PC-9 (cell line): ENCODE measurements around the gene MMP21. TPM values are rescaled to one million over a fixed set of nuclear protein-coding genes. Genes with fewer than 3 reads are reported as not detected.

ENCODE experiments used
- BruUV-seq: library from RNA; stranded (reverse); fragments of 400-500 nt; replicated peaks from 2 replicates; lab custom pipeline; 2021; lab: Mats Ljungman, UMichigan
- CTCF ChIA-PET: fragments of 300-600 bp; sonication (Branson Sonifier 250); formaldehyde crosslinking; loops from one replicate; lab custom pipeline; 2022; ENCODE audit warnings: antibody characterized with exemption; lab: Charles Lee
- POLR2A ChIA-PET: fragments of 300-600 bp; sonication (Branson Sonifier 250); formaldehyde crosslinking; loops from one replicate; lab custom pipeline; 2022; ENCODE audit warnings: antibody characterized with exemption; ENCODE audit not compliant: unreplicated experiment; lab: Charles Lee
- DNase-seq, 2 experiments: peaks; one replicate each; pipeline versions ENCODE4 v3.0.0 to v3.0.0-alpha.2; 2015 to 2022; ENCODE audit warnings: mixed read lengths in 1 of 2
- H2AFZ ChIP-seq: fragments of 200-600 bp; sonication (generic); 2 replicates; pipeline ENCODE4 v1.8.1; 2017; ENCODE audit warnings: antibody characterized with exemption
- H3F3A ChIP-seq: fragments of 200-600 bp; sonication (generic); 2 replicates; pipeline ENCODE4 v1.8.1; 2017; ENCODE audit warnings: antibody characterized with exemption, mild to moderate bottlenecking, low read depth; ENCODE audit not compliant: insufficient read depth
- H3K27ac ChIP-seq: fragments of 200-600 bp; sonication (generic); 2 replicates; pipeline ENCODE4 v1.6.1; 2016; ENCODE audit warnings: mixed run types
- H3K27me3 ChIP-seq: fragments of 200-600 bp; sonication (generic); 2 replicates; pipeline ENCODE4 v1.6.1; 2016; ENCODE audit warnings: low read depth, mixed run types; ENCODE audit not compliant: insufficient read depth
- H3K36me3 ChIP-seq: fragments of 200-600 bp; sonication (generic); 2 replicates; pipeline ENCODE4 v1.6.1; 2016; ENCODE audit warnings: low read depth, mixed run types
- H3K4me1 ChIP-seq: fragments of 200-600 bp; sonication (generic); replicated peaks from 2 replicates; pipeline ENCODE4 v1.6.1; 2016; ENCODE audit warnings: mixed run types; ENCODE audit not compliant: insufficient read depth
- H3K4me2 ChIP-seq: fragments of 200-600 bp; sonication (generic); 2 replicates; pipeline ENCODE4 v1.6.1; 2017; ENCODE audit warnings: mixed run types
- H3K4me3 ChIP-seq: fragments of 200-600 bp; sonication (generic); 2 replicates; pipeline ENCODE4 v1.6.1; 2016; ENCODE audit warnings: mixed run types
- H3K79me2 ChIP-seq: fragments of 200-600 bp; sonication (generic); 2 replicates; pipeline ENCODE4 v1.6.1; 2017; ENCODE audit warnings: low read depth, mixed run types
- H3K9me2 ChIP-seq: fragments of 200-600 bp; sonication (generic); 2 replicates; pipeline ENCODE4 v1.8.1; 2017; ENCODE audit warnings: mild to moderate bottlenecking; ENCODE audit not compliant: insufficient read depth
- H3K9me3 ChIP-seq: fragments of 200-600 bp; sonication (generic); 2 replicates; pipeline ENCODE4 v1.8.1; 2016; ENCODE audit warnings: low read depth; ENCODE audit not compliant: insufficient read depth
- H4K20me1 ChIP-seq: fragments of 200-600 bp; sonication (generic); 2 replicates; pipeline ENCODE4 v1.8.1; 2017; ENCODE audit not compliant: insufficient read depth
- CTCF ChIP-seq: fragments of 200-600 bp; sonication (generic); conservative IDR thresholded peaks from 2 replicates; pipeline ENCODE4 v1.6.1; 2017; ENCODE audit warnings: mixed run types, antibody characterized with exemption, mild to moderate bottlenecking, moderate library complexity
- EZH2 ChIP-seq: fragments of 200-600 bp; sonication (generic); IDR thresholded peaks from 2 replicates; pipeline ENCODE4 v1.8.0; 2017; ENCODE audit warnings: antibody characterized with exemption, low read depth
- intact Hi-C: fragments of 100-400 bp; cut with micrococcal nuclease; formaldehyde crosslinking; loops from one replicate; pipeline ENCODE4 v1.10.0; 2022; ENCODE audit not compliant: unreplicated experiment
- total RNA-seq: library from RNA; stranded (reverse); gene quantifications from 2 replicates; pipeline ENCODE4 v1.2.3, GENCODE V29; 2021

MMP21 gene
- total RNA-seq, 1 experiment from 2014 or later = not detected

- Histone ChIP-seq H4K20me1 (no peaks in the 10 kb centered on the region), H3K4me2 (no peak overlapping the region), H3K79me2 (no peaks in the 10 kb centered on the region), H3K27me3 (no peaks in the 10 kb centered on the region), H3K9me2 (no peaks in the 10 kb centered on the region), H3K36me3 (0 out of 2 replicates have a peak, but pooled peaks cover 3% of the 10 kb centered on the region), H2AFZ (no peak overlapping the region), H3K27ac (no peak overlapping the region), H3F3A (no peaks in the 10 kb centered on the region), H3K9me3 (no peaks in the 10 kb centered on the region), H3K4me1 (no peaks in the 10 kb centered on the region), H3K4me3 (no peak overlapping the region)
- CTCF ChIA-PET = no interaction called here
- POLR2A ChIA-PET = no interaction called here
- no peak for TF ChIP-seq CTCF
- TF ChIP-seq EZH2 = no peak
- intact Hi-C loops = no loop called here
- BruUV-seq = no TSS peak
- DNase-seq = no peak
These were observed 17.0 kb upstream of the MMP21 start for GRCh38 chr10:125792342-125793300.

- H3K9me2 ChIP-seq = no peaks in the 10 kb centered on the region
- no peaks in the 10 kb centered on the region for H3K36me3 ChIP-seq
- no TSS peak for BruUV-seq
- H3K27ac ChIP-seq = no peak overlapping the region
- H3K4me1 ChIP-seq = no peaks in the 10 kb centered on the region
- H4K20me1 ChIP-seq = no peaks in the 10 kb centered on the region
- no peak overlapping the region for H3K4me2 ChIP-seq
- intact Hi-C loops = no loop called here
- no peaks in the 10 kb centered on the region for H3K27me3 ChIP-seq
- POLR2A ChIA-PET = no interaction called here
- no peaks in the 10 kb centered on the region for H3F3A ChIP-seq
- no peak for DNase-seq
- H3K79me2 ChIP-seq = no peaks in the 10 kb centered on the region
- H3K4me3 ChIP-seq = no peak overlapping the region
- CTCF ChIA-PET = no interaction called here
- no peaks in the 10 kb centered on the region for H3K9me3 ChIP-seq
- no peak overlapping the region for H2AFZ ChIP-seq
- TF ChIP-seq EZH2 = no peak
- TF ChIP-seq CTCF = no peak
These were observed 12.8 kb upstream of the MMP21 start for GRCh38 chr10:125788156-125789034.

GRCh38 chr10:125785791-125786190 is 10.2 kb upstream of the MMP21 start:
- intact Hi-C loops = no loop called here
- Histone ChIP-seq H3K9me2 (no peaks in the 10 kb centered on the region), H3K4me1 (no peaks in the 10 kb centered on the region), H3K4me3 (no peak overlapping the region), H3K27ac (no peak overlapping the region), H3K27me3 (no peaks in the 10 kb centered on the region), H3K36me3 (no peaks in the 10 kb centered on the region), H3K79me2 (no peaks in the 10 kb centered on the region), H3K4me2 (no peak overlapping the region), H4K20me1 (no peaks in the 10 kb centered on the region), H3K9me3 (no peaks in the 10 kb centered on the region), H3F3A (no peaks in the 10 kb centered on the region), H2AFZ (no peak overlapping the region)
- TF ChIP-seq EZH2 (no peak), CTCF (no peak)
- ChIA-PET POLR2A (no interaction called here), CTCF (no interaction called here)
- BruUV-seq = no TSS peak
- no peak for DNase-seq
